Right cardiac atrium (tissue), 5 donors: ENCODE results near the gene PPP1R7. TPM values are rescaled to one million over a fixed set of nuclear protein-coding genes. Genes with fewer than 3 reads are reported as not detected.
"Not testable (repeated sequence)": the region's sequence is repeated elsewhere in the genome, so short reads cannot be mapped to it uniquely, and the experiment has no call there.

Experiments
- ATAC-seq, 2 donors: fragments of 200-7000 bp; cut with Tn5 transposase; one replicate each; pipeline versions ENCODE4 v1.8.0 to v1.9.1; 2020; ENCODE audit warnings: moderate library complexity in 2 of 2, mild to moderate bottlenecking in 1 of 2
- DNase-seq, 3 donors: peaks; one replicate each; pipeline ENCODE4 v3.0.0-alpha.2; 2020
- H3K27ac ChIP-seq: one replicate; pipeline ENCODE4 v1.5.1; 2013; ENCODE audit warnings: mild to moderate bottlenecking, low read length, control low read depth, moderate library complexity
- H3K27me3 ChIP-seq: one replicate; pipeline ENCODE4 v1.6.1; 2013; ENCODE audit not compliant: control insufficient read depth, insufficient read depth
- H3K4me1 ChIP-seq: one replicate; pipeline ENCODE4 v1.6.1; 2013; ENCODE audit warnings: low read length; ENCODE audit not compliant: control insufficient read depth, insufficient read depth
- H3K4me3 ChIP-seq: one replicate; pipeline ENCODE4 v1.5.1; 2013; ENCODE audit warnings: low read length, control low read depth
- H3K9me3 ChIP-seq: one replicate; pipeline ENCODE4 v1.6.1; 2013; ENCODE audit warnings: low read length; ENCODE audit not compliant: control insufficient read depth
- WGBS: extraction: QIAGEN DNeasy Blood & Tissue Kit; methylation state at CpG from one replicate; pipeline ENCODE4 v1.1.7; 2013; 5-methylcytosine and 5-hydroxymethylcytosine counted together
- intact Hi-C, 4 donors: fragments of 100-400 bp; cut with DNase I; formaldehyde crosslinking; loops; one replicate each; pipeline versions ENCODE4 v1.11.0 to v1.14.0; 2022 to 2023
- polyA plus RNA-seq: library from polyadenylated mRNA; stranded (reverse); fragments of 200-250 nt; gene quantifications from one replicate; pipeline ENCODE4 v1.2.3, GENCODE V29; 2013
- total RNA-seq, 4 donors: library from RNA; stranded (reverse); fragmentation: NEBNext Ultra II Directional; extraction: Animal tissue kit (Norgen Biotek cat#: 25700); gene quantifications; one replicate each; pipeline ENCODE4 v1.2.1, GENCODE V29; 2021
- donor health status: healthy with polysubstance abuse.
- donor health status: DM: no; HTN: yes; CAD: no.
- donor health status: DM: no; HTN: no; CAD: no.
- donor health status: DM: no; HTN: yes; CAD: no; lungs with severe emphysema.
- donor health status: DM: yes; HTN: yes; CAD: no.

Gene PPP1R7
- total and polyA plus RNA-seq, 5 donors = 57.7 to 112 (median 73.9) TPM

- Histone ChIP-seq H3K27ac (no peak overlapping the region), H3K27me3 (no peaks in the 10 kb centered on the region), H3K9me3 (no peaks in the 10 kb centered on the region), H3K4me1 (no peaks in the 10 kb centered on the region), H3K4me3 (no peak overlapping the region)
- WGBS = 65% methylated on average over 4 of the region's 4 CpGs
- no peak for DNase-seq
- ATAC-seq = no peak
- intact Hi-C loops = no loop called here
These were observed 37.6 kb downstream of the PPP1R7 start for GRCh38 chr2:241187918-241188234.

- Histone ChIP-seq H3K9me3 (no peaks in the 10 kb centered on the region), H3K4me3 (no peak within 1 kb of the TSS), H3K27ac (no peak within 1 kb of the TSS), H3K4me1 (no peaks in the 10 kb centered on the region), H3K27me3 (no peaks in the 10 kb centered on the region)
- ATAC-seq (no peak), DNase-seq (no peak)
- 67% methylated on average over 21 of the region's 21 CpGs for WGBS
- intact Hi-C loops = no loop called here
These were observed 38.3 kb downstream of the PPP1R7 start, which contains the start of gene ANO7 for GRCh38 chr2:241188361-241189092. ANO7 (plus strand) TSS chr2:241188677; CDS start chr2:241190064, 1,387 bp downstream.

- no peaks in the 10 kb centered on the region for H3K27me3 ChIP-seq
- peak in 1 of 3 donors; percentile 55 for DNase-seq
- no peaks in the 10 kb centered on the region for H3K4me1 ChIP-seq
- intact Hi-C loops = no loop called here
- H3K27ac ChIP-seq = no peak overlapping the region
- WGBS = 89% methylated on average over 32 of the region's 32 CpGs
- no peak overlapping the region for H3K4me3 ChIP-seq
- no peaks in the 10 kb centered on the region for H3K9me3 ChIP-seq
- ATAC-seq = no peak
These were observed 39.0 kb downstream of the PPP1R7 start for GRCh38 chr2:241189093-241189855.

GRCh38 chr2:241189856-241190201 is 39.6 kb downstream of the PPP1R7 start:
- intact Hi-C loops = no loop called here
- WGBS = 82% methylated on average over 15 of the region's 15 CpGs

GRCh38 chr2:241190291-241190981 is 40.2 kb downstream of the PPP1R7 start:
- peak in 1 of 2 donors; percentile 7 for ATAC-seq
- Histone ChIP-seq H3K4me1 (no peaks in the 10 kb centered on the region), H3K27ac (no peak overlapping the region), H3K27me3 (no peaks in the 10 kb centered on the region), H3K4me3 (no peak overlapping the region), H3K9me3 (no peaks in the 10 kb centered on the region)
- peak in 1 of 3 donors; percentile 41 for DNase-seq
- WGBS = 87% methylated on average over 19 of the region's 19 CpGs
- intact Hi-C loops = no loop called here

More at GRCh38 chr2:241189856-241190201, 39.6 kb downstream of the PPP1R7 start:
- H3K27me3 ChIP-seq = no peaks in the 10 kb centered on the region
- H3K27ac ChIP-seq = no peak overlapping the region
- DNase-seq (peak in 1 of 3 donors; percentile 36), ATAC-seq (no peak)
- no peak overlapping the region for H3K4me3 ChIP-seq
- H3K4me1 ChIP-seq = no peaks in the 10 kb centered on the region
- H3K9me3 ChIP-seq = no peaks in the 10 kb centered on the region

- Histone ChIP-seq H3K9me3 (no peaks in the 10 kb centered on the region), H3K4me1 (no peaks in the 10 kb centered on the region), H3K4me3 (no peak overlapping the region), H3K27ac (no peak overlapping the region), H3K27me3 (no peaks in the 10 kb centered on the region)
- DNase-seq (peak in 1 of 3 donors; percentile 32), ATAC-seq (no peak)
- intact Hi-C loops = no loop called here
- WGBS = 78% methylated on average over 14 of the region's 14 CpGs
These were observed 40.8 kb downstream of the PPP1R7 start for GRCh38 chr2:241191081-241191480.

GRCh38 chr2:241193271-241193670 is 43.0 kb downstream of the PPP1R7 start:
- WGBS = 82% methylated on average over 8 of the region's 8 CpGs
- Histone ChIP-seq H3K9me3 (no peaks in the 10 kb centered on the region), H3K27ac (no peak overlapping the region), H3K27me3 (no peaks in the 10 kb centered on the region), H3K4me3 (no peak overlapping the region), H3K4me1 (no peaks in the 10 kb centered on the region)
- DNase-seq (no peak), ATAC-seq (no peak)
- intact Hi-C loops = no loop called here

- DNase-seq (peak in 1 of 3 donors; percentile 12), ATAC-seq (no peak)
- 73% methylated on average over 9 of the region's 9 CpGs for WGBS
- Histone ChIP-seq H3K27ac (no peak overlapping the region), H3K27me3 (no peaks in the 10 kb centered on the region), H3K4me1 (no peaks in the 10 kb centered on the region), H3K4me3 (no peak overlapping the region), H3K9me3 (no peaks in the 10 kb centered on the region)
- intact Hi-C loops = no loop called here
These were observed 44.5 kb downstream of the PPP1R7 start for GRCh38 chr2:241194811-241195210.

- intact Hi-C loops = no loop called here
- Histone ChIP-seq H3K4me1 (no peaks in the 10 kb centered on the region), H3K9me3 (no peaks in the 10 kb centered on the region), H3K27ac (no peak overlapping the region), H3K27me3 (no peaks in the 10 kb centered on the region), H3K4me3 (no peak overlapping the region)
- ATAC-seq (no peak), DNase-seq (peak; percentile 9 to 39 (median 22))
- 86% methylated on average over 18 of the region's 18 CpGs for WGBS
These were observed 45.4 kb downstream of the PPP1R7 start for GRCh38 chr2:241195506-241196130.

- H3K4me1 ChIP-seq, H3K27ac ChIP-seq, H3K4me3 ChIP-seq, H3K27me3 ChIP-seq, ATAC-seq, intact Hi-C loops, H3K9me3 ChIP-seq: not testable (repeated sequence)
- DNase-seq = peak in 2 of 3 donors; percentile 4 to 10
- WGBS = 95% methylated on average over 14 of the region's 14 CpGs
These were observed 47.0 kb downstream of the PPP1R7 start for GRCh38 chr2:241197246-241197645.
